ENCODE measurements around the gene OFD1.

DNA sequence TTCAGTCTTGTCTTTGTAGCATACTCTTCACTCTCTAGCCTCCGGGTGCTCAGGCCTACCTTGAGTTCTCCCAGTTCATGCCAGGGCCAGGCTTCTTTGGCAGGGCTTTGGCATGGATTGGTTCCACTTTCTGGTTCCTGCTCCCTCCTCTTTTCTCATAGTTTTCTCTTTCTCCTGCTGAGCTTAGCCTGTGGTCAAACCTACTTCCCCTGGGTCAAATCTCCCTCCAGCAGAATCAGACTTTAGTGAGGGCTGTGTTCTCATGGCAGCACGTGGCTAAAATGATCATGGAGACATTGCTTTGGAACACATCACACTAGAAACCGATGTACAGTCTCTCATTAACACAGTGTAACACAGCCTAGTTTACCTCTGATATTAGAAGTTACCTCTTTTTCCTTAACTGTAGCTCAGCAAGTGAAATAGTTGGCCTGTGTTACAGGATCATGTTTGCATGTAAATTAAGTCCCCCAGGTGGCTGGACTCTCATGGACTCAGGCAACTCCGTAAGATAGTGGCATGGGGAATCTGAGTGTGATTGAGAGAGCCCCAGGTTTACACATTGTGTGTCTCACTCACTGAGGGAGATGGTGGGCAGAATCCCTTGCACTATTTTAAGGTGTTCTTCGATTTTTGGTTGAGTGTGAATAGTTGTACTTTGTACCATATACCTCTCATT, 32.3 kb upstream of the OFD1 start:
- TF ChIP-seq, protein P1, sequence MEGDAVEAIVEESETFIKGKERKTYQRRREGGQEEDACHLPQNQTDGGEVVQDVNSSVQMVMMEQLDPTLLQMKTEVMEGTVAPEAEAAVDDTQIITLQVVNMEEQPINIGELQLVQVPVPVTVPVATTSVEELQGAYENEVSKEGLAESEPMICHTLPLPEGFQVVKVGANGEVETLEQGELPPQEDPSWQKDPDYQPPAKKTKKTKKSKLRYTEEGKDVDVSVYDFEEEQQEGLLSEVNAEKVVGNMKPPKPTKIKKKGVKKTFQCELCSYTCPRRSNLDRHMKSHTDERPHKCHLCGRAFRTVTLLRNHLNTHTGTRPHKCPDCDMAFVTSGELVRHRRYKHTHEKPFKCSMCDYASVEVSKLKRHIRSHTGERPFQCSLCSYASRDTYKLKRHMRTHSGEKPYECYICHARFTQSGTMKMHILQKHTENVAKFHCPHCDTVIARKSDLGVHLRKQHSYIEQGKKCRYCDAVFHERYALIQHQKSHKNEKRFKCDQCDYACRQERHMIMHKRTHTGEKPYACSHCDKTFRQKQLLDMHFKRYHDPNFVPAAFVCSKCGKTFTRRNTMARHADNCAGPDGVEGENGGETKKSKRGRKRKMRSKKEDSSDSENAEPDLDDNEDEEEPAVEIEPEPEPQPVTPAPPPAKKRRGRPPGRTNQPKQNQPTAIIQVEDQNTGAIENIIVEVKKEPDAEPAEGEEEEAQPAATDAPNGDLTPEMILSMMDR (IDR thresholded peaks at IDR 0.05): no peak
- TF ChIP-seq POLR2A (IDR thresholded peaks at IDR 0.05): no peak

Measured in body of pancreas (tissue), 4 donors.